22Rv1 (cell line): ENCODE results near the gene BDNF.

Experiments
- H3K27ac ChIP-seq: fragments of 450-650 bp; 2 replicates; pipeline ENCODE4 v1.5.1; 2017
- CTCF ChIP-seq: fragments of 450-650 bp; IDR thresholded peaks from 2 replicates; pipeline ENCODE4 v1.5.1; 2017; ENCODE audit warnings: mild to moderate bottlenecking
- ZFX ChIP-seq: fragments of 450-650 bp; IDR thresholded peaks from 2 replicates; pipeline ENCODE4 v1.6.1; 2017; ENCODE audit warnings: antibody characterized with exemption, borderline replicate concordance

The BDNF gene

GRCh38 chr11:27698872-27699241, 1.4 kb downstream of the BDNF start:
- TF ChIP-seq ZFX, result no peak
- peak; percentile 87 for TF ChIP-seq CTCF
- no peak overlapping the region for H3K27ac ChIP-seq

GRCh38 chr11:27697679-27698275, 2.5 kb downstream of the BDNF start:
- no peak for TF ChIP-seq ZFX
- TF ChIP-seq CTCF, result no peak
- no peak overlapping the region for H3K27ac ChIP-seq

- no peak overlapping the region for H3K27ac ChIP-seq
- TF ChIP-seq ZFX, result no peak
- no peak for TF ChIP-seq CTCF
Observed at GRCh38 chr11:27696961-27697360, 3.3 kb downstream of the BDNF start.

GRCh38 chr11:27696115-27696514, 4.1 kb downstream of the BDNF start:
- TF ChIP-seq ZFX (no peak), CTCF (no peak)
- H3K27ac ChIP-seq, result no peak overlapping the region

- H3K27ac ChIP-seq, result no peak overlapping the region
- TF ChIP-seq CTCF (peak; percentile 66), ZFX (no peak)
Observed at GRCh38 chr11:27694992-27695391, 5.3 kb downstream of the BDNF start.

- H3K27ac ChIP-seq, result no peak overlapping the region
- TF ChIP-seq ZFX (no peak), CTCF (no peak)
Observed at GRCh38 chr11:27693398-27693797, 6.9 kb downstream of the BDNF start.

GRCh38 chr11:27692781-27693180, 7.5 kb downstream of the BDNF start:
- no peak overlapping the region for H3K27ac ChIP-seq
- no peak for TF ChIP-seq ZFX
- no peak for TF ChIP-seq CTCF
